Astrocyte (in vitro differentiated cells and primary cell): ENCODE measurements around the gene PAM. TPM values are rescaled to one million over a fixed set of nuclear protein-coding genes. Genes with fewer than 3 reads are reported as not detected.

Experiments used
- DNase-seq: peaks from one replicate; pipeline ENCODE4 v3.0.0-alpha.2; 2010; ENCODE audit warnings: low read depth
- FAIRE-seq: peaks from 2 replicates; lab custom pipeline; 2011; peaks lifted over from hg19 to GRCh38; lab: Jason Lieb, UNC
- H2AFZ ChIP-seq: 2 replicates; pipeline ENCODE4 v1.6.0; 2012; ENCODE audit warnings: low read depth, low read length, inconsistent platforms
- H3K27ac ChIP-seq: 2 replicates; pipeline ENCODE4 v1.5.1; 2011; ENCODE audit warnings: low read depth, low read length, inconsistent platforms
- H3K27me3 ChIP-seq: 2 replicates; pipeline ENCODE4 v1.6.0; 2011; ENCODE audit warnings: low read length, inconsistent platforms; ENCODE audit not compliant: insufficient read depth
- H3K36me3 ChIP-seq: 2 replicates; pipeline ENCODE4 v1.5.1; 2011; ENCODE audit warnings: low read length, inconsistent platforms; ENCODE audit not compliant: insufficient read depth
- H3K4me1 ChIP-seq: 2 replicates; pipeline ENCODE4 v1.5.1; 2011; ENCODE audit warnings: low read length, inconsistent platforms; ENCODE audit not compliant: insufficient read depth
- H3K4me2 ChIP-seq: 2 replicates; pipeline ENCODE4 v1.6.0; 2012; ENCODE audit warnings: low read length, inconsistent platforms
- H3K4me3 ChIP-seq: 2 replicates; pipeline ENCODE4 v1.5.1; 2011; ENCODE audit warnings: low read depth, mild to moderate bottlenecking, low read length, inconsistent platforms; ENCODE audit not compliant: insufficient read depth
- H3K79me2 ChIP-seq: 2 replicates; pipeline ENCODE4 v1.6.0; 2012; ENCODE audit warnings: mild to moderate bottlenecking, low read length, inconsistent platforms; ENCODE audit not compliant: insufficient read depth
- H3K9ac ChIP-seq: 2 replicates; pipeline ENCODE4 v1.6.0; 2012; ENCODE audit warnings: mild to moderate bottlenecking, low read length, inconsistent platforms
- H3K9me3 ChIP-seq: 2 replicates; pipeline ENCODE4 v1.5.1; 2012; ENCODE audit warnings: low read depth, mild to moderate bottlenecking, low read length, inconsistent platforms; ENCODE audit not compliant: insufficient read depth
- H4K20me1 ChIP-seq: 2 replicates; pipeline ENCODE4 v1.6.0; 2012; ENCODE audit warnings: low read length, inconsistent platforms; ENCODE audit not compliant: insufficient read depth
- H3K27ac Mint-ChIP-seq: one replicate; pipeline ENCODE4 v1.8.0; 2021; ENCODE audit warnings: mild to moderate bottlenecking, mixed read lengths; ENCODE audit not compliant: unreplicated experiment
- H3K27me3 Mint-ChIP-seq: one replicate; pipeline ENCODE4 v1.8.0; 2021; ENCODE audit warnings: low read depth, mixed read lengths; ENCODE audit not compliant: unreplicated experiment
- H3K36me3 Mint-ChIP-seq: one replicate; pipeline ENCODE4 v1.8.0; 2021; ENCODE audit warnings: low read depth, mixed read lengths; ENCODE audit not compliant: unreplicated experiment
- H3K4me1 Mint-ChIP-seq: one replicate; pipeline ENCODE4 v1.8.0; 2021; ENCODE audit warnings: low read depth, mixed read lengths; ENCODE audit not compliant: unreplicated experiment
- H3K4me3 Mint-ChIP-seq: one replicate; pipeline ENCODE4 v1.8.0; 2021; ENCODE audit warnings: mild to moderate bottlenecking, moderate library complexity, mixed read lengths; ENCODE audit not compliant: unreplicated experiment
- H3K9me3 Mint-ChIP-seq: one replicate; pipeline ENCODE4 v1.8.0; 2021; ENCODE audit warnings: mild to moderate bottlenecking, mixed read lengths; ENCODE audit not compliant: unreplicated experiment
- CTCF ChIP-seq: IDR thresholded peaks from 2 replicates; pipeline ENCODE4 v1.5.1; 2011; ENCODE audit warnings: low read depth, mild to moderate bottlenecking, inconsistent platforms, low read length, moderate library complexity; ENCODE audit not compliant: insufficient read depth
- EZH2 ChIP-seq: IDR thresholded peaks from 2 replicates; pipeline ENCODE4 v1.6.1; 2012; ENCODE audit warnings: mild to moderate bottlenecking, low read length, inconsistent platforms; ENCODE audit not compliant: insufficient read depth
- total RNA-seq: library from RNA; stranded (reverse); gene quantifications from 2 replicates; pipeline ENCODE4 v1.2.1, GENCODE V29; 2021

PAM gene
- total RNA-seq, 1 donor from 2014 or later: 301 TPM

- FAIRE-seq (no peak), DNase-seq (no peak)
- no peak overlapping the region for H3K27ac ChIP-seq
- H3K4me1 Mint-ChIP-seq: no peaks in the 10 kb centered on the region
- H2AFZ ChIP-seq: no peak overlapping the region
- H3K4me3 Mint-ChIP-seq: no peak overlapping the region
- H3K4me2 ChIP-seq: no peak overlapping the region
- no peaks in the 10 kb centered on the region for H4K20me1 ChIP-seq
- no peaks in the 10 kb centered on the region for H3K36me3 ChIP-seq
- peaks cover 2% of the 10 kb centered on the region for H3K36me3 Mint-ChIP-seq
- H3K27me3 Mint-ChIP-seq: no peaks in the 10 kb centered on the region
- no peaks in the 10 kb centered on the region for H3K4me1 ChIP-seq
- H3K79me2 ChIP-seq: no peaks in the 10 kb centered on the region
- no peak overlapping the region for H3K4me3 ChIP-seq
- no peak for TF ChIP-seq CTCF
- no peak for TF ChIP-seq EZH2
- H3K27ac Mint-ChIP-seq: no peak overlapping the region
- H3K27me3 ChIP-seq: no peaks in the 10 kb centered on the region
- no peaks in the 10 kb centered on the region for H3K9me3 Mint-ChIP-seq
- H3K9me3 ChIP-seq: no peaks in the 10 kb centered on the region
- H3K9ac ChIP-seq: no peak overlapping the region
Measured at GRCh38 chr5:102988459-102988858, 233.4 kb downstream of the PAM start.

- H3K27ac ChIP-seq: no peak overlapping the region
- no peak overlapping the region for H3K4me3 ChIP-seq
- no peak for TF ChIP-seq EZH2
- TF ChIP-seq CTCF: no peak
- H3K36me3 ChIP-seq: no peaks in the 10 kb centered on the region
- peaks cover 4% of the 10 kb centered on the region for H3K36me3 Mint-ChIP-seq
- no peaks in the 10 kb centered on the region for H3K79me2 ChIP-seq
- H4K20me1 ChIP-seq: no peaks in the 10 kb centered on the region
- no peak overlapping the region for H3K4me3 Mint-ChIP-seq
- H3K4me1 Mint-ChIP-seq: no peaks in the 10 kb centered on the region
- no peaks in the 10 kb centered on the region for H3K27me3 Mint-ChIP-seq
- no peaks in the 10 kb centered on the region for H3K4me1 ChIP-seq
- no peaks in the 10 kb centered on the region for H3K27me3 ChIP-seq
- H3K4me2 ChIP-seq: no peak overlapping the region
- no peak for FAIRE-seq
- no peak overlapping the region for H3K9ac ChIP-seq
- H3K27ac Mint-ChIP-seq: no peak overlapping the region
- H3K9me3 Mint-ChIP-seq: no peaks in the 10 kb centered on the region
- DNase-seq: no peak
- no peak overlapping the region for H2AFZ ChIP-seq
- H3K9me3 ChIP-seq: no peaks in the 10 kb centered on the region
Measured at GRCh38 chr5:102991802-102992201, 236.7 kb downstream of the PAM start.

DNA sequence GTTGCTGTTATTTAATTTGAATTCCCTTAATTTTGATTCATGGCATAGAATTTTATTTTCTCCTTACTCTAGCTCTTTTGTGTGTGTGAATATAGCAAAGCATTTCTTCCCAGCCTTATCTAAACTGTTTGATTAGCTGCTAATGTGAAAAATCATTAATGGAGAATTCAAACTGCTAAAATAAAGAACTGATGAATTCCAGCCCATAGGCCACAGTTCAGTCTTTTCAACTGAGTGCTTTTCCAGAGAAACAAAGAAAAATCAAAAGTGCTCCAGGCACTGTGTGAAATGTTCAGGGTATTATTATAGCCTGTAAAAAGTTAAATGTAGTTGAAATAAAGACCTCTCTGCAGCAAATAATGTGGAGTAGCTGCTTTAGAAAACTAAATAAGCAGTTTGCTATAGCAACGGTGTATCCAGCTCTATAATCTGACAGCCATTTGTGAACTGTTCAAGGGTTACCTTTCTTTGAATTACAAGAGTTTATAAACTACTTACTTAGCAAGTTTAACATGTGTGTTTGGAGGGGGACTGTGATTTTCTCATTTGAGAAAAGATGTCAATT lies 241.0 kb downstream of the PAM start:
- Histone ChIP-seq H3K27ac (no peak overlapping the region), H3K9me3 (no peaks in the 10 kb centered on the region), H3K4me3 (no peak overlapping the region), H3K9ac (no peak overlapping the region), H3K4me1 (no peaks in the 10 kb centered on the region), H4K20me1 (no peaks in the 10 kb centered on the region), H2AFZ (no peak overlapping the region), H3K4me2 (no peak overlapping the region), H3K79me2 (no peaks in the 10 kb centered on the region), H3K36me3 (no peaks in the 10 kb centered on the region), H3K27me3 (no peaks in the 10 kb centered on the region)
- no peaks in the 10 kb centered on the region for H3K27me3 Mint-ChIP-seq
- no peaks in the 10 kb centered on the region for H3K4me1 Mint-ChIP-seq
- peaks cover 4% of the 10 kb centered on the region for H3K9me3 Mint-ChIP-seq
- FAIRE-seq: no peak
- no peak for TF ChIP-seq EZH2
- TF ChIP-seq CTCF: no peak
- DNase-seq: no peak
- no peak overlapping the region for H3K4me3 Mint-ChIP-seq
- peaks cover 9% of the 10 kb centered on the region for H3K36me3 Mint-ChIP-seq
- H3K27ac Mint-ChIP-seq: no peak overlapping the region
